ENCODE data around the gene CPTP. TPM values are rescaled to one million over a fixed set of nuclear protein-coding genes. Genes with fewer than 3 reads are reported as not detected.
A peak's percentile ranks its signal among the peaks of the same experiment; 100 is the strongest.

CPTP gene
- total and polyA plus RNA-seq, 2 of the 13 experiments (the other 11 are each of a cell fraction or from before 2014, with no cell fraction given) = 5.5 to 9.3 TPM

DNA sequence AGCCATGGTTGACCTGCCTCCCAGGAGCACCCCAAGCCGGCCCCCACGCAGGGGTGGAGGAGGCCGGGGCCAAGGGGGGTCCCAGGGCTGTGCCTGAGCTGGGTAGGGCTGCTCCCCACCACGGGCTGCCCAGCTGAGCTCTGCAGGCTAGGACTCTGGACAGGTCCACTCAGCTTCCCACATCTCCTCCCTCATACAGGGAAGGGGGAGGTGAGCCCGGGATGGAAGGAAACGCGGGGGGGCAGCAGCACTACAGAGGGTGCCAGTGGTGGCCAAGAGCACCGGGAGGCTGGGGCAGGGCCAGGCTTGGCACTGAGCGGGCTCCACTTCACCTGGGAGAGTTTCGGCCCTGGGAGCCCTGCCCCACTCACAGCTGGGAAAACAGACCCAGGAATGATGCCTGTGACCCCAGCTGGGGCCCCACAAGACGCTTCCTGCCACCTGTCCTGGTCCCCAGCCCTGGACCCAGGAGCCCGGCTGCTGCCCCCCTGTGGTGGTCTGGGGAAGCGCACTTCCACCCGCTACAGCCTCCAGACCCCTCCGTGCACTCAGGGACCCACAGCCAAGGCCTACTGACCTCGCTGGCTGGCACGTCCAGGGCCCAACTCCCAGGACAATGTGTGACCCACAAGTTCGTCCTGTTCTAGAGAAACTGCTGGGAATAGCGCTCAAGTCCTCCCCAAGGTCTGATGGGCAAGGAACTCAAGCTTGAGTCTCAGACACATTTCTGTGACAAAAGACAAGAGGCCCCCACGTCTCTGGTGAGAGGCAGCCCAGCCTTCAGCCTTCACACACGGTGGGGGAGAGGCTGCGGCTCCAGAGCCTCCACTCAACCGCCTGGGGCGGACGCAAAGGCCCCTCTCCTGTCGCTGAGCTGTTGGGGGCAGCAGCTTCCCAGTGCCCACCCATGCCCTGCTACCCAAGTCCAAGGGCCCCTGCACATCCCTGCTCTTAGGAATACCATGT lies 47.4 kb downstream of the CPTP start (continued):
- TF ChIP-seq, protein P1, sequence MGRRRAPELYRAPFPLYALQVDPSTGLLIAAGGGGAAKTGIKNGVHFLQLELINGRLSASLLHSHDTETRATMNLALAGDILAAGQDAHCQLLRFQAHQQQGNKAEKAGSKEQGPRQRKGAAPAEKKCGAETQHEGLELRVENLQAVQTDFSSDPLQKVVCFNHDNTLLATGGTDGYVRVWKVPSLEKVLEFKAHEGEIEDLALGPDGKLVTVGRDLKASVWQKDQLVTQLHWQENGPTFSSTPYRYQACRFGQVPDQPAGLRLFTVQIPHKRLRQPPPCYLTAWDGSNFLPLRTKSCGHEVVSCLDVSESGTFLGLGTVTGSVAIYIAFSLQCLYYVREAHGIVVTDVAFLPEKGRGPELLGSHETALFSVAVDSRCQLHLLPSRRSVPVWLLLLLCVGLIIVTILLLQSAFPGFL (CRISPR knock-in tag; IDR thresholded peaks at IDR 0.05) = no peak
- no peak for TF ChIP-seq TBP (CRISPR knock-in tag; IDR thresholded peaks at IDR 0.05)
- TF ChIP-seq SMC3 (IDR thresholded peaks at IDR 0.05; ENCODE audit: low read length) = peak; percentile 58; the same call in 1 of the 2 replicates
- TF ChIP-seq ZNF17 (CRISPR knock-in tag; IDR thresholded peaks at IDR 0.05) = no peak
- TF ChIP-seq ZBTB7A (CRISPR knock-in tag; IDR thresholded peaks at IDR 0.05) = 0 out of 2 replicates have a peak, but pooled peaks have one; percentile 42
- no peak for TF ChIP-seq HOXA9 (CRISPR knock-in tag; IDR thresholded peaks at IDR 0.05; ENCODE audit: borderline replicate concordance)
- TF ChIP-seq KDM1A (CRISPR knock-in tag; IDR thresholded peaks at IDR 0.05) = no peak
- 0 out of 2 replicates have a peak, but pooled peaks have one; percentile 34 for TF ChIP-seq ELF1 (CRISPR knock-in tag; IDR thresholded peaks at IDR 0.05)
- no peak for TF ChIP-seq ZNF7 (CRISPR knock-in tag; IDR thresholded peaks at IDR 0.05)
- no peak for TF ChIP-seq ZNF768 (CRISPR knock-in tag; IDR thresholded peaks at IDR 0.05)
- TF ChIP-seq ZNF552 (CRISPR knock-in tag; IDR thresholded peaks at IDR 0.05; ENCODE audit: borderline replicate concordance) = no peak
- TF ChIP-seq, protein P2, sequence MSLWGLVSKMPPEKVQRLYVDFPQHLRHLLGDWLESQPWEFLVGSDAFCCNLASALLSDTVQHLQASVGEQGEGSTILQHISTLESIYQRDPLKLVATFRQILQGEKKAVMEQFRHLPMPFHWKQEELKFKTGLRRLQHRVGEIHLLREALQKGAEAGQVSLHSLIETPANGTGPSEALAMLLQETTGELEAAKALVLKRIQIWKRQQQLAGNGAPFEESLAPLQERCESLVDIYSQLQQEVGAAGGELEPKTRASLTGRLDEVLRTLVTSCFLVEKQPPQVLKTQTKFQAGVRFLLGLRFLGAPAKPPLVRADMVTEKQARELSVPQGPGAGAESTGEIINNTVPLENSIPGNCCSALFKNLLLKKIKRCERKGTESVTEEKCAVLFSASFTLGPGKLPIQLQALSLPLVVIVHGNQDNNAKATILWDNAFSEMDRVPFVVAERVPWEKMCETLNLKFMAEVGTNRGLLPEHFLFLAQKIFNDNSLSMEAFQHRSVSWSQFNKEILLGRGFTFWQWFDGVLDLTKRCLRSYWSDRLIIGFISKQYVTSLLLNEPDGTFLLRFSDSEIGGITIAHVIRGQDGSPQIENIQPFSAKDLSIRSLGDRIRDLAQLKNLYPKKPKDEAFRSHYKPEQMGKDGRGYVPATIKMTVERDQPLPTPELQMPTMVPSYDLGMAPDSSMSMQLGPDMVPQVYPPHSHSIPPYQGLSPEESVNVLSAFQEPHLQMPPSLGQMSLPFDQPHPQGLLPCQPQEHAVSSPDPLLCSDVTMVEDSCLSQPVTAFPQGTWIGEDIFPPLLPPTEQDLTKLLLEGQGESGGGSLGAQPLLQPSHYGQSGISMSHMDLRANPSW (CRISPR knock-in tag; IDR thresholded peaks at IDR 0.05; ENCODE audit: borderline replicate concordance) = no peak
- TF ChIP-seq ZNF547 (CRISPR knock-in tag; IDR thresholded peaks at IDR 0.05) = 0 out of 2 replicates have a peak, but pooled peaks have one; percentile 21
- TF ChIP-seq KLF11 (CRISPR knock-in tag; IDR thresholded peaks at IDR 0.05) = no peak
- TF ChIP-seq SKI (IDR thresholded peaks at IDR 0.05; ENCODE audit: partially characterized antibody) = no peak
- no peak for TF ChIP-seq ZFP36 (IDR thresholded peaks at IDR 0.05; ENCODE audit: borderline replicate concordance, low read depth, low read length, partially characterized antibody)
- TF ChIP-seq ZNF296 (CRISPR knock-in tag; conservative IDR thresholded peaks at IDR 0.05) = no peak
- TF ChIP-seq ZNF333 (CRISPR knock-in tag; IDR thresholded peaks at IDR 0.05; ENCODE audit: borderline replicate concordance) = no peak
- no peak for TF ChIP-seq ZNF83 (CRISPR knock-in tag; IDR thresholded peaks at IDR 0.05; ENCODE audit: borderline replicate concordance)
- TF ChIP-seq ZNF468 (CRISPR knock-in tag; IDR thresholded peaks at IDR 0.05) = no peak
- no peak for TF ChIP-seq AGO1 (IDR thresholded peaks at IDR 0.05; ENCODE audit: low read depth, low read length, poor library complexity, severe bottlenecking)
- TF ChIP-seq ZIK1 (CRISPR knock-in tag; IDR thresholded peaks at IDR 0.05; ENCODE audit: borderline replicate concordance, low read depth) = no peak
- no peak for TF ChIP-seq ZNF720 (CRISPR knock-in tag; IDR thresholded peaks at IDR 0.05)
- TF ChIP-seq, protein P3, sequence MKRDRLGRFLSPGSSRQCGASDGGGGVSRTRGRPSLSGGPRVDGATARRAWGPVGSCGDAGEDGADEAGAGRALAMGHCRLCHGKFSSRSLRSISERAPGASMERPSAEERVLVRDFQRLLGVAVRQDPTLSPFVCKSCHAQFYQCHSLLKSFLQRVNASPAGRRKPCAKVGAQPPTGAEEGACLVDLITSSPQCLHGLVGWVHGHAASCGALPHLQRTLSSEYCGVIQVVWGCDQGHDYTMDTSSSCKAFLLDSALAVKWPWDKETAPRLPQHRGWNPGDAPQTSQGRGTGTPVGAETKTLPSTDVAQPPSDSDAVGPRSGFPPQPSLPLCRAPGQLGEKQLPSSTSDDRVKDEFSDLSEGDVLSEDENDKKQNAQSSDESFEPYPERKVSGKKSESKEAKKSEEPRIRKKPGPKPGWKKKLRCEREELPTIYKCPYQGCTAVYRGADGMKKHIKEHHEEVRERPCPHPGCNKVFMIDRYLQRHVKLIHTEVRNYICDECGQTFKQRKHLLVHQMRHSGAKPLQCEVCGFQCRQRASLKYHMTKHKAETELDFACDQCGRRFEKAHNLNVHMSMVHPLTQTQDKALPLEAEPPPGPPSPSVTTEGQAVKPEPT (CRISPR knock-in tag; IDR thresholded peaks at IDR 0.05; ENCODE audit: low read depth) = no peak
- TF ChIP-seq RELA (CRISPR knock-in tag; IDR thresholded peaks at IDR 0.05) = no peak
- no peak for TF ChIP-seq NBN (conservative IDR thresholded peaks at IDR 0.05)
